HepG2 (cell line): Measurements from ENCODE around the gene ZNF618. TPM values are rescaled to one million over a fixed set of nuclear protein-coding genes. Genes with fewer than 3 reads are reported as not detected.
A peak's percentile ranks its signal among the peaks of the same experiment; 100 is the strongest.

Experiments used
- ATAC-seq: fragments of 200-7000 bp; cut with Tn5 transposase; 3 replicates; pipeline ENCODE4 v1.9.1; 2020; ENCODE audit warnings: mild to moderate bottlenecking, moderate library complexity
- BruUV-seq: library from RNA; stranded (reverse); fragments of 400-500 nt; replicated peaks from 2 replicates; lab custom pipeline; 2021; lab: Mats Ljungman, UMichigan
- CTCF ChIA-PET: fragments of 300-600 bp; formaldehyde crosslinking; extraction: SDS; loops from one replicate; lab custom pipeline; 2021; ENCODE audit warnings: low total read pairs, inconsistent platforms, low intra/inter-chr PET ratio; lab: Yijun Ruan, JAX
- POLR2A ChIA-PET: fragments of 350-600 bp; sonication (Branson Sonifier 250); formaldehyde crosslinking; loops from one replicate; lab custom pipeline; 2020; ENCODE audit warnings: antibody characterized with exemption, inconsistent platforms; lab: Yijun Ruan, JAX
- DNase-seq: peaks from one replicate; pipeline ENCODE4 v3.0.0-alpha.2; 2015; ENCODE audit warnings: low spot score
- FAIRE-seq: peaks from 3 replicates; lab custom pipeline; 2011; peaks lifted over from hg19 to GRCh38; lab: Jason Lieb, UNC
- H2AFZ ChIP-seq: one replicate; pipeline ENCODE4 v1.6.1; 2011; ENCODE audit warnings: low read length, inconsistent platforms
- H3K27ac ChIP-seq: fragments of 300-600 bp; 3 replicates; pipeline ENCODE4 v1.8.0; 2011; ENCODE audit warnings: mixed run types, mild to moderate bottlenecking, mixed read lengths, low read length, inconsistent platforms; ENCODE audit not compliant: insufficient read depth; ENCODE audit errors: extremely low read length
- H3K27me3 ChIP-seq, 2 experiments: fragments of 200-600 bp in 1 of 2; 2 replicates in 1 of 2; 3 replicates in 1 of 2; pipeline versions ENCODE4 v1.6.0 to v1.8.0; 2011; ENCODE audit warnings: low read length in 2 of 2, mild to moderate bottlenecking in 2 of 2, moderate library complexity in 2 of 2, inconsistent platforms in 1 of 2; ENCODE audit not compliant: insufficient read depth in 2 of 2, control insufficient read depth in 1 of 2
- H3K36me3 ChIP-seq, 2 experiments: fragments of 200-600 bp in 1 of 2; replicated peaks in 1 of 2; 2 replicates in 1 of 2; 3 replicates in 1 of 2; pipeline versions ENCODE4 v1.5.1 to v1.8.0; 2011; ENCODE audit warnings: low read length in 2 of 2, inconsistent platforms in 1 of 2; ENCODE audit not compliant: insufficient read depth in 2 of 2, control insufficient read depth in 1 of 2
- H3K4me1 ChIP-seq: 2 replicates; pipeline ENCODE4 v1.5.1; 2012; ENCODE audit warnings: low read length, inconsistent platforms; ENCODE audit not compliant: insufficient read depth
- H3K4me2 ChIP-seq: 2 replicates; pipeline ENCODE4 v1.6.0; 2011; ENCODE audit warnings: low read depth, low read length, inconsistent platforms
- H3K4me3 ChIP-seq, 3 experiments: fragments of 200-600 bp in 1 of 3; sonication (generic), shearing (Covaris generic) in 1 of 3; replicated peaks in 1 of 3; 2 replicates each; pipeline ENCODE4 v1.5.1; 2011 to 2016; ENCODE audit warnings: low read length in 3 of 3, inconsistent platforms in 2 of 3, low read depth in 2 of 3, mild to moderate bottlenecking in 2 of 3, control low read depth in 1 of 3, mixed read lengths in 1 of 3; ENCODE audit not compliant: insufficient read depth in 1 of 3
- H3K79me2 ChIP-seq: one replicate; pipeline ENCODE4 v1.6.1; 2011; ENCODE audit warnings: low read length, inconsistent platforms; ENCODE audit not compliant: insufficient read depth
- H3K9ac ChIP-seq: 2 replicates; pipeline ENCODE4 v1.6.0; 2011; ENCODE audit warnings: mild to moderate bottlenecking, low read depth, low read length, inconsistent platforms; ENCODE audit not compliant: insufficient read depth
- H3K9me3 ChIP-seq: 2 replicates; pipeline ENCODE4 v1.5.1; 2012; ENCODE audit warnings: mild to moderate bottlenecking, low read length
- H4K20me1 ChIP-seq: 2 replicates; pipeline ENCODE4 v1.6.0; 2011; ENCODE audit warnings: inconsistent platforms, mild to moderate bottlenecking, low read length, moderate library complexity; ENCODE audit not compliant: insufficient read depth
- AKAP8 ChIP-seq: sonication (generic); formaldehyde crosslinking; IDR thresholded peaks from 2 replicates; pipeline ENCODE4 v1.5.1; 2020; ENCODE audit warnings: mild to moderate bottlenecking, missing genetic modification reagents
- BRCA1 ChIP-seq: sonication (generic); formaldehyde crosslinking; IDR thresholded peaks from 2 replicates; pipeline ENCODE4 v1.4.0; 2020; ENCODE audit warnings: missing genetic modification reagents
- KDM6A ChIP-seq: IDR thresholded peaks from 2 replicates; pipeline ENCODE4 v1.6.1; 2016; ENCODE audit warnings: low read depth
- POLR2AphosphoS5 ChIP-seq: IDR thresholded peaks from 2 replicates; pipeline ENCODE4 v1.6.1; 2012; ENCODE audit warnings: low read depth, low read length
- ZNF629 ChIP-seq: sonication (generic); formaldehyde crosslinking; conservative IDR thresholded peaks from 2 replicates; pipeline ENCODE4 v1.5.0; 2020; ENCODE audit warnings: missing genetic modification reagents
- WGBS: methylation state at CpG from one replicate; pipeline ENCODE4 v1.1.6; 2017; ENCODE audit warnings: low lambda C conversion rate; 5-methylcytosine and 5-hydroxymethylcytosine counted together
- in situ Hi-C: cut with HindIII; loops from 2 replicates; pipeline ENCODE4 v1.10.0; 2017; ENCODE audit warnings: low pct_unique_long_range_greater_than_20kb; ENCODE audit not compliant: extremely low pct_ligation_motif_present
- intact Hi-C: fragments of 100-400 bp; cut with micrococcal nuclease; formaldehyde crosslinking; loops from one replicate; pipeline ENCODE4 v1.10.0; 2022; ENCODE audit not compliant: unreplicated experiment
- polyA plus RNA-seq, 8 experiments: library from polyadenylated mRNA; depleted of rRNA in 3 of 8; stranded (reverse) in 7 of 8; unstranded in 1 of 8; fragments of >200 nt; fragmentation: Illumina TruSeq in 4 of 8; extraction: Trizol in 4 of 8; gene quantifications; 2 replicates each; pipeline versions ENCODE4 v1.2.1 to v1.2.3, GENCODE V29; 2011 to 2016; ENCODE audit warnings: low read depth in 4 of 8, missing spikeins in 1 of 8, mixed read lengths in 1 of 8; ENCODE audit not compliant: insufficient read depth in 1 of 8
- total RNA-seq, 5 experiments: library from RNA; depleted of rRNA; stranded (reverse); fragments of >200 nt; fragmentation: Illumina TruSeq; extraction: Trizol; gene quantifications; 2 replicates each; pipeline ENCODE4 v1.2.3, GENCODE V29; 2016; ENCODE audit warnings: low read depth in 1 of 5

ZNF618 gene
- total and polyA plus RNA-seq, 2 of the 13 experiments (the other 11 are each of a cell fraction or from before 2014, with no cell fraction given), result 0.07 TPM

GRCh38 chr9:114065304-114065703 is 189.2 kb downstream of the ZNF618 start:
- in situ Hi-C loops (no loop called here), intact Hi-C loops (no loop called here)
- Histone ChIP-seq H3K36me3 (peaks cover 30 to 90% of the 10 kb centered on the region in 2 experiments), H4K20me1 (peaks cover 90% of the 10 kb centered on the region), H2AFZ (no peak overlapping the region), H3K4me1 (peaks cover 98% of the 10 kb centered on the region), H3K9me3 (no peaks in the 10 kb centered on the region), H3K4me3 (no peak overlapping the region), H3K79me2 (peaks cover 25% of the 10 kb centered on the region), H3K4me2 (0 out of 2 replicates have a peak overlapping the region, but pooled peaks have one; percentile 1), H3K9ac (no peak overlapping the region), H3K27me3 (no peaks in the 10 kb centered on the region), H3K27ac (no peak overlapping the region)
- POLR2A ChIA-PET, result interaction anchor here (2.2 kb wide), 1 partner anchor 13 kb away, joined by 14 read pairs; the partner anchor contains the start of gene AMBP
- ATAC-seq, result no peak
- FAIRE-seq, result no peak
- TF ChIP-seq POLR2AphosphoS5 (peak; percentile 44; the same call in 1 of the 2 replicates), BRCA1 (no peak)
- no peak for DNase-seq
- WGBS, result 89% methylated on average over 8 of the region's 8 CpGs
- CTCF ChIA-PET, result no interaction called here
- BruUV-seq, result no TSS peak

- Histone ChIP-seq H3K36me3 (peaks cover 38 to 90% of the 10 kb centered on the region in 2 experiments), H3K4me2 (no peak overlapping the region; the same call in 1 of the 2 replicates), H4K20me1 (peaks cover 88% of the 10 kb centered on the region), H3K4me3 (no peak overlapping the region; a peak in 1 of 6 replicates), H3K79me2 (peaks cover 53% of the 10 kb centered on the region), H3K27me3 (no peaks in the 10 kb centered on the region), H3K9me3 (no peaks in the 10 kb centered on the region), H3K27ac (no peak overlapping the region), H2AFZ (no peak overlapping the region), H3K4me1 (peaks cover 97% of the 10 kb centered on the region), H3K9ac (no peak overlapping the region)
- in situ Hi-C loops, result no loop called here
- no peak for FAIRE-seq
- no peak for DNase-seq
- BruUV-seq, result no TSS peak
- peak; percentile 37 for ATAC-seq
- POLR2A ChIA-PET, result interaction anchor here (0.7 to 3.0 kb wide), 3 partner anchors 9 to 12 kb away, joined by 3 to 26 read pairs (median 3); partner anchors contain the start of gene AMBP
- WGBS, result 96% methylated on average over 5 of the region's 9 CpGs
- intact Hi-C loops, result no loop called here
- CTCF ChIA-PET, result no interaction called here
- TF ChIP-seq ZNF629, result 0 out of 2 replicates have a peak, but pooled peaks have one; percentile 49
- TF ChIP-seq KDM6A (CRISPR knock-in tag), result no peak
- peak; percentile 8; the same call in 1 of the 2 replicates for TF ChIP-seq AKAP8 (CRISPR knock-in tag)
- 0 out of 2 replicates have a peak, but pooled peaks have one; percentile 44 for TF ChIP-seq POLR2AphosphoS5
These were observed 193.5 kb downstream of the ZNF618 start for GRCh38 chr9:114069476-114070187.
